ENCODE data around the gene BAHD1.

The BAHD1 gene

GRCh38 chr15:40498891-40499290 lies 58.1 kb downstream of the BAHD1 start:
- DNase-seq (ENCODE audit: low read depth): no peak

GRCh38 chr15:40499931-40500330 lies 59.2 kb downstream of the BAHD1 start:
- no peak for DNase-seq (ENCODE audit: low read depth)

DNA sequence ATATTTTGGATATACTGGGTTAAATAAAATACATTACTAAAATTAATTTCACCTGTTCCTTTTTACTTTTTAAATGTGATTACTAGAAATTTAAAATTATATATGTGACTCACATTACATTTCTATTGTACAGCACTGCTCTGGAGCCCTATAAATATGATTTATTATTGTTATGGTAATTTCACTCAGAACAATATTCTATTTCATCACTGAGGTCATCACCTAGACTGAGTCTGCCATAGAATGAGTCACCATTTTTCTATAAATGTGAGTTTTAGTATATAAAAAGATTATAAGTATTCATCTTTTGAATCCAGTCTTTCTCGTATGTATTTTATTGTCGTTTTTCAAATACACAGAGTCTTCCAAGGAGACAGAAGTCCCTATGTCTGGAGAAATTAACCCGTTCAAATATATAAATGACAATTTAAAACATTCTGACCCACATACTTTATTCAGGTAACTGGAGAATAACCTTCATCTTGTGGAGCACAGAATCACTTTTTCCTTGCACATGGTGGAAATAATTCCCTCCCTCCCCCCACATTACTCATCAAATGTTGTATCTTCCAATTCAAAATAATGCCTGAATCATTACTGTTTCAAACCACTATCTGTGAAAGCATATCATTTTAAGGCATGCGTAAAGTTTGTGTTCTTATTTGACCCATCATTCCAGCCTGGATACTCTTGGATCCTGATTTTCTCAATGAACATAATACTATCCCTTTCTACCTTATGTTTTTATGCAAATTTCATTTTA lies 60.0 kb downstream of the BAHD1 start:
- no peak for DNase-seq (ENCODE audit: low read depth)

DNA sequence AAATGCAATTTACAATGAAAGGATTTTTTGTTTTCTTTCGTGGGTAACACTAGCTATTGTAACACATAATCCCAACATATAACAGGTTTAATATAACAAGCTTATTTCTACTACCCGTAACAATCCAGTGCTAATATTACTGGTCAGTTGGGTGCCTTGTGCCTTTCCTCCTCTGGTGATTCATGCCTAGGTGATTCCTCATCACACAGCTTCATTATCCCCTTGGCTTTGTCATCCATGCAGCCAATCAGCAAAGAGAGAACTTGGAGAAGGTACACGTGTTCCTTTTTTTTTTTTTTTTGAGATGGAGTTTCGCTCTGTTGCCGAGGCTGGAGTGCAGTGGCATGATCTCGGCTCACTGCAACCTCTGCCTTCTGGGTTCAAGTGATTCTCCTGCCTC lies 60.7 kb downstream of the BAHD1 start:
- DNase-seq (ENCODE audit: low read depth): no peak

- peak; percentile 54 for DNase-seq (ENCODE audit: low read depth)
These were observed 66.3 kb downstream of the BAHD1 start for GRCh38 chr15:40506964-40507571.

- no peak for DNase-seq (ENCODE audit: low read depth)
These were observed 67.5 kb downstream of the BAHD1 start for GRCh38 chr15:40508216-40508615.

GRCh38 chr15:40510201-40510600 lies 69.4 kb downstream of the BAHD1 start:
- no peak for DNase-seq (ENCODE audit: low read depth)

GRCh38 chr15:40511093-40511471 lies 70.3 kb downstream of the BAHD1 start:
- DNase-seq (ENCODE audit: low read depth): no peak

GRCh38 chr15:40511472-40512133 lies 70.8 kb downstream of the BAHD1 start:
- DNase-seq (ENCODE audit: low read depth): no peak

- no peak for DNase-seq (ENCODE audit: low read depth)
These were observed 71.7 kb downstream of the BAHD1 start for GRCh38 chr15:40512440-40512839.

DNA sequence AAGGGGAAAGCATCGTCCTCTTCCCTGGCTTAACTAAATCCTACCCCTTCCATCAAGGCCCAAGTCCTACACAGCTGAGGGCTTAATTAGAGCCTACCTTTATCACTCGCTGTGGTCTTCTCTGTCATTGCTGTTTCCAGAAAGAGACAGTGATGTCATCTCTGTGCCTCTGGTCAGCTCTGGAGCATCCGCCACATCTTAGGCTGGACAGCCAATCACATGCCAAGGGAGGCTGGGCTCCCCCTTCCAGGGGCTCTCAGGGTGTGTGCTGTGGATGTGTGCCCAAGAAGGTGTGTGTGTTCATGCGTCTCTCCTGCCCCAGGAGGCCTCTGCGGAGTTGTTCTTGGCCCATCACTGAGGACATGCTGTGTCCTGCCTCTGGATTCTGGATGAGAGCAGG lies 72.9 kb downstream of the BAHD1 start:
- no peak for DNase-seq (ENCODE audit: low read depth)

GRCh38 chr15:40516322-40516721 lies 75.6 kb downstream of the BAHD1 start:
- DNase-seq (ENCODE audit: low read depth): no peak

Data from stimulated activated CD4-positive, alpha-beta T cell treated with anti-CD3 and anti-CD28 coated beads, Interleukin-2, amount 100 ng/mL, for 4 hours (primary cell).